Measurements from ENCODE around the gene USP34. TPM values are rescaled to one million over a fixed set of nuclear protein-coding genes. Genes with fewer than 3 reads are reported as not detected.
A peak's percentile ranks its signal among the peaks of the same experiment; 100 is the strongest.

Gene USP34
- total and polyA plus RNA-seq, 2 donors from 2014 or later = 37.2 to 112 TPM

GRCh38 chr2:61338447-61338846, 132.4 kb downstream of the USP34 start:
- intact Hi-C loops (cut with DNase I) = no loop called here
- DNase-seq (no peak), FAIRE-seq (no peak)
- Histone ChIP-seq H3K4me1 (ENCODE audit: control insufficient read depth in 2 of 3, insufficient read depth in 2 of 3, low read depth in 1 of 3, low read length in 3 of 3) (no peaks in the 10 kb centered on the region), H3K36me3 (ENCODE audit: control insufficient read depth in 2 of 3, insufficient read depth in 3 of 3, low read length in 3 of 3) (peaks cover 2 to 24% (median 5%) of the 10 kb centered on the region in 3 donors), H3K9ac (ENCODE audit: low read length in 3 of 3) (no peak overlapping the region), H3K4me3 (ENCODE audit: low read length in 3 of 3) (no peak overlapping the region), H3K9me3 (ENCODE audit: control insufficient read depth in 2 of 3, insufficient read depth in 1 of 3, low read length in 3 of 3) (no peaks in the 10 kb centered on the region), H3K27me3 (ENCODE audit: control insufficient read depth, insufficient read depth, low read length) (no peaks in the 10 kb centered on the region), H3K27ac (ENCODE audit: low read depth in 2 of 2, low read length in 2 of 2) (no peak overlapping the region)
- TF ChIP-seq CTCF (IDR thresholded peaks at IDR 0.05; ENCODE audit: borderline replicate concordance, extremely low read depth, insufficient read depth) = no peak

GRCh38 chr2:61335187-61335586, 135.7 kb downstream of the USP34 start:
- Histone ChIP-seq H3K36me3 (ENCODE audit: control insufficient read depth in 2 of 3, insufficient read depth in 3 of 3, low read length in 3 of 3) (peaks cover 0 to 11% (median 4%) of the 10 kb centered on the region in 3 donors), H3K9me3 (ENCODE audit: control insufficient read depth in 2 of 3, insufficient read depth in 1 of 3, low read length in 3 of 3) (no peaks in the 10 kb centered on the region), H3K27ac (ENCODE audit: low read depth in 2 of 2, low read length in 2 of 2) (no peak overlapping the region), H3K9ac (ENCODE audit: low read length in 3 of 3) (no peak overlapping the region), H3K4me3 (ENCODE audit: low read length in 3 of 3) (no peak overlapping the region), H3K27me3 (ENCODE audit: control insufficient read depth, insufficient read depth, low read length) (no peaks in the 10 kb centered on the region), H3K4me1 (ENCODE audit: control insufficient read depth in 2 of 3, insufficient read depth in 2 of 3, low read depth in 1 of 3, low read length in 3 of 3) (no peaks in the 10 kb centered on the region)
- FAIRE-seq (no peak), DNase-seq (no peak)
- no peak for TF ChIP-seq CTCF (IDR thresholded peaks at IDR 0.05; ENCODE audit: borderline replicate concordance, extremely low read depth, insufficient read depth)
- intact Hi-C loops (cut with DNase I) = no loop called here

- FAIRE-seq (no peak), DNase-seq (no peak)
- Histone ChIP-seq H3K36me3 (ENCODE audit: control insufficient read depth in 2 of 3, insufficient read depth in 3 of 3, low read length in 3 of 3) (peaks cover 0 to 11% (median 4%) of the 10 kb centered on the region in 3 donors), H3K27me3 (ENCODE audit: control insufficient read depth, insufficient read depth, low read length) (no peaks in the 10 kb centered on the region), H3K9ac (ENCODE audit: low read length in 3 of 3) (no peak overlapping the region), H3K4me3 (ENCODE audit: low read length in 3 of 3) (no peak overlapping the region), H3K9me3 (ENCODE audit: control insufficient read depth in 2 of 3, insufficient read depth in 1 of 3, low read length in 3 of 3) (no peaks in the 10 kb centered on the region), H3K27ac (ENCODE audit: low read depth in 2 of 2, low read length in 2 of 2) (no peak overlapping the region), H3K4me1 (ENCODE audit: control insufficient read depth in 2 of 3, insufficient read depth in 2 of 3, low read depth in 1 of 3, low read length in 3 of 3) (no peaks in the 10 kb centered on the region)
- TF ChIP-seq CTCF (IDR thresholded peaks at IDR 0.05; ENCODE audit: borderline replicate concordance, extremely low read depth, insufficient read depth) = no peak
- intact Hi-C loops (cut with DNase I) = no loop called here
These were observed 136.4 kb downstream of the USP34 start for GRCh38 chr2:61334466-61334865.

- DNase-seq = peak in 2 of 5 donors; percentile 18 to 59
- peaks cover 2 to 7% (median 7%) of the 10 kb centered on the region in 3 donors for H3K36me3 ChIP-seq (ENCODE audit: control insufficient read depth in 2 of 3, insufficient read depth in 3 of 3, low read length in 3 of 3)
- H3K4me1 ChIP-seq (ENCODE audit: control insufficient read depth in 2 of 3, insufficient read depth in 2 of 3, low read depth in 1 of 3, low read length in 3 of 3) = no peaks in the 10 kb centered on the region
These were observed 142.1 kb downstream of the USP34 start for GRCh38 chr2:61328707-61329251.

More at GRCh38 chr2:61328707-61329251, 142.1 kb downstream of the USP34 start:
- no peak overlapping the region for H3K9ac ChIP-seq (ENCODE audit: low read length in 3 of 3)
- H3K9me3 ChIP-seq (ENCODE audit: control insufficient read depth in 2 of 3, insufficient read depth in 1 of 3, low read length in 3 of 3) = no peaks in the 10 kb centered on the region
- no peaks in the 10 kb centered on the region for H3K27me3 ChIP-seq (ENCODE audit: control insufficient read depth, insufficient read depth, low read length)
- H3K27ac ChIP-seq (ENCODE audit: low read depth in 2 of 2, low read length in 2 of 2) = no peak overlapping the region
- TF ChIP-seq CTCF (IDR thresholded peaks at IDR 0.05; ENCODE audit: borderline replicate concordance, extremely low read depth, insufficient read depth) = no peak
- no peak overlapping the region for H3K4me3 ChIP-seq (ENCODE audit: low read length in 3 of 3)
- no peak for FAIRE-seq
- intact Hi-C loops (cut with DNase I) = no loop called here

Measured in kidney (tissue), 14 donors.